HS-5 (cell line): ENCODE data around the gene LMO7.
"Not testable (repeated sequence)": the region's sequence is repeated elsewhere in the genome, so short reads cannot be mapped to it uniquely, and the experiment has no call there.

Source experiments
- DNase-seq: peaks from one replicate; pipeline ENCODE4 v3.0.0-alpha.2; 2012; ENCODE audit warnings: low read depth

The LMO7 gene

DNA sequence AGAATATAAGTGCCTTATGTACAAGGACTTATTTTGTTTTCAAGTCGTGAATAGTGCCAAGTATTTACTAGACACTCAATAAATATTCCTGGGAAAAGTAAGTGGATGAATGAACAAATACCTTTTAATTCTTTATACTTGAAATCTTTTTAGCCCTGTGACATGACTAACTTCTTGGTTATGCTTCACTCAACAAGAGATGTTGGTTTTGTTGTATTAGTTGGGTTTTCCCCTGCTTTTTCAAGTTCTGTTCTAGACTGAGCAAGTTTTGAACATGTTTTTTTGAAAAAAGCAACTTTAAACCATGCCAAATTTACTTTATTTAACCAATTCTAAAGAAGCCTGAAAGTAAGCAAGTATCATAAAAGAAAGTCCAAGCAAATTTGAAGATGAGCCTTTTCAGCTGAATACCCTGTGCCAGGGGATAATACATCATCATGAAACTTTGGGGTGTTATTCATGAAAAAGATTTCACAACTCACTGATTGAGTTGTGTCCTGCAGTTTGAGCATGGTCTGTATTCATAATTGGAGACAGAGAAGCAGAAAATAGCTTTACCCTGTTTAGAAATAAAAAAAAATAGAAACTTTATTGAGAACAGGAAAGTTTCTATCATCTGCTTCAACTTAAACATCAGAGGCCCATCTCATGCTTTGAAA lies 11.1 kb downstream of the LMO7 start:
- no peak for DNase-seq

DNA sequence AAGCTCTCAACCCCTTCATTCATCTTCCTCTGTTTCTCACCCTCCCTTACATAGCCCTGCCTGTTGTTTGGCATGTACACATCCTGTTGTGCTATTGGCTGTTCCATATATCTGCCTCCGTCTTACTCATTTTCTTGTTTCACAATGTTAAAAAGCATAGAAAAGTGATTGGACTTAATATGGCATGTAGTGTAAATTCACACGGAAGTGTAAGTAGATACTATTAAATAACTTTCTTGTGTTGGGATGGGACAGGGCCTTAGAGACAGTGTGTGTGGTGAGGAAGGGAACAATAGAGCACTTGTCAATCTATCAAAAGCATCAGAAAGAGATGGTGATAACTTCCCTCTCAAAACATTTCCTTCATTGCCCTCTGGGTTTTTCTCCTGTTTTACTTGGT lies 12.3 kb downstream of the LMO7 start:
- no peak for DNase-seq

DNA sequence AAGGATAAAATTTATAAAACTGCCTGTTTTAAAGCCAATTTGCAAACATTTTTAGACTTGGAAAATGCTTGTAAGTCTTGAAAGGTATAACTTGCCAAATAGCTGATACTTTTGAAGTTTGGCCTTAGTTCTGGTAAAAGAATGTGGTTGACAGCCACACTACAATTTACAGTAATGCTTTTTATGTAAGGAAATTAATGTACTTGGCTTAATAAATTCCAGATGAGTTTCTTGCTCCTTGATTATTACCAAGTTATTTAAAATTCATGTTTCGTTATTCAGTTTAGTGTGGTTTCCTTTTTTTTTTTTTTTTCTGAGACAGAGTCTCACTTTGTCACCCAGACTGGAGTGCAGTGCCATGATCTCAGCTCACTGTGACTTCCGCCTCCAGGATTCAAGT lies 14.9 kb downstream of the LMO7 start:
- DNase-seq: no peak

DNA sequence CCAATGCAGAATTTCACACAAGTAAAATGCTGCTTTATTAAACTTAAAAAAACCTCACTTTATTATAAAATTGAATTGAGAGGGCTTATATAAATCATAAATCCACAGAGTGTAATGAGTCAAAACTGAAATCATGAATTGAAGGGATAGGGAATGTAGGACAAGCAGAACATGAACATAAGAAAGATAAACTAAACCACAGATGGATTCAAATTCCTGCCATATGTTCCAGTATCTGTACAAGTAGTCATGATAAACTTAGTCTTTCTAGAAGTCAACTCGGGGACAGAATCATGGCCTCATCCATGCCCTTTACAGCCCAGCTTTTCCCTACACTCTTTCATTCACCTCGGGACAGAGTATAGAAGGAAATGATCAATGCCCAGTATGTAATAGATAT lies 16.6 kb downstream of the LMO7 start:
- DNase-seq: no peak

DNA sequence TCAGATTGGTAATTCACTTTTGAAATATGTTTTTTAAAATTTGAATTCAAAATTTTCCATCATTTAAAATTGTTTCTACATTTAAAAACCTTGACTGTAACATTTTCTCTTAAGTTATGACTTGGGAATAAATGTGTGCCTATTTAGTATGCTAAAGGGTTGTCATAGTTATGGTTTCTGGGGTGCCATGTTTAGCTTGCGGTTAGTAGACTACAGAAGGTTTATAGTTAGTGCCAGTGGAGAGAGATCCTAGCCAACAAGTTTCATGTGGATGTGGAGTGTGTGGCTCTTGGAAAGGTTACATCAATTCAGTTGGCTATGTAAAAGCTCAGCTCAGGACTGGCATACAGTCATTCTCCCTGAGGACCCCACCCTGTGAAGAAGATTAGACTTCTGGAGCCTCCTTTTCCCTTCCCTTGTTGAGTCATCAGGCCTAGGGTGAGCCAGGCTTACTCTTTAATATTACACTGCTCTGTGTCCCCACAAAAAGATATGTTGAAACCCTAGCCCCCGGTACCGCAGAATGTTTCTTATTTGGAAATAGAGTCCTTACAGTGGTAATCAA lies 20.4 kb downstream of the LMO7 start:
- no peak for DNase-seq

DNA sequence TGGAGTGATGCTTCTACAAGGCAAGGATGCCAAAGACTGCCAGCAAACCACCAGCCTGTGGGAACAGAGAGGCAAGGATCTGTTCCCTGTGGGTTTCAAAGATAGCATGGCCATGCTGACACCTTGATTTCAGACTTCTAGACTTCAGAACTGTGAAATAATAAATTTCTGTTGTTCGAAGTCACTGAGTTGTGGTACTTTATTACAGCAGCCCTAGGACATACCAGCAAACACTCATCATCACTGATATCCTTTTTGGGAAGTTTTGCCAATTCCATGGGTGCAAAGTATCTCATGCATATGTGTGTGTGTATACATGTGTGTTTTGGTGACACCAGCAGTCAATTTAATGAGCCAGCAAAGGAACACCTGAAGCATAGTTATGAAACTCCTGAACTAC lies 21.0 kb downstream of the LMO7 start:
- DNase-seq: no peak

DNA sequence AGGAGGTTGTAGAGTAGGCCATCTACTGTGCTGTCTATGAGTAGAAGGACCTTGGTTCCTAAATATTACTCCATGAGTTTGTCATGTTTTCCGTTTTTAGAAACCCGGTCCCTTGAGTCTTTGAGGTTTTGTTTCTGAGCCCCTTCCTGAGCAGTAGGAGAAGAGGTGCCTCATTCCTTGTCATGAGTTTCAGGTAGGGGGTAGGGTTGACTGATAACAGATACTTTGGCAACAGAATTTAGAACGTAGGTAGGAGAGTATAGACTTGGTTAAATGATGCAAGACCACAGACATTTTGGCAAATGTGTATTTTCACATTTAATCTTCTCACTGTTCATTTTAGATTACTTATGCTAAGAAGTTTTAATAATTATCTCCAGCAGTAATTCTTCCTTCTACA lies 24.6 kb downstream of the LMO7 start:
- no peak for DNase-seq

DNA sequence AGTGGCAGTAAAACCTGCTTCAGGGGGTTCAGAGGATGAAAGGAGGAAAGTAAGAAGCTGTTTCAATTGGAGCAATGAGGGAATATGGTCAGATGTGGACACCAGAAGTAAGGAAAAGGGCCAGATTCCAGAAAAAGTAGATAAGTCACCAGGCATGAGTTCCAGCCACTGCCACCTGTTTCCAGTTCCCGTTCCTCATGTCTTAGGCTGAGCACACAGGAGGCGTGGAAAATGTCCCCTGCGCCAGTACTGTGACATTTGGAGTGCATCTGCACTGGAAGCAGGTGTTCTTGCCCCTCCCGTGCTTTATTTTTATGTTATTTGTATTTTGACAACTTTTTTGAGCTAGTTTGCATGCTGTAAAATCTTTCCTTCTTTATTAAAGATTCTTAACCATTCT lies 25.3 kb downstream of the LMO7 start:
- no peak for DNase-seq

DNA sequence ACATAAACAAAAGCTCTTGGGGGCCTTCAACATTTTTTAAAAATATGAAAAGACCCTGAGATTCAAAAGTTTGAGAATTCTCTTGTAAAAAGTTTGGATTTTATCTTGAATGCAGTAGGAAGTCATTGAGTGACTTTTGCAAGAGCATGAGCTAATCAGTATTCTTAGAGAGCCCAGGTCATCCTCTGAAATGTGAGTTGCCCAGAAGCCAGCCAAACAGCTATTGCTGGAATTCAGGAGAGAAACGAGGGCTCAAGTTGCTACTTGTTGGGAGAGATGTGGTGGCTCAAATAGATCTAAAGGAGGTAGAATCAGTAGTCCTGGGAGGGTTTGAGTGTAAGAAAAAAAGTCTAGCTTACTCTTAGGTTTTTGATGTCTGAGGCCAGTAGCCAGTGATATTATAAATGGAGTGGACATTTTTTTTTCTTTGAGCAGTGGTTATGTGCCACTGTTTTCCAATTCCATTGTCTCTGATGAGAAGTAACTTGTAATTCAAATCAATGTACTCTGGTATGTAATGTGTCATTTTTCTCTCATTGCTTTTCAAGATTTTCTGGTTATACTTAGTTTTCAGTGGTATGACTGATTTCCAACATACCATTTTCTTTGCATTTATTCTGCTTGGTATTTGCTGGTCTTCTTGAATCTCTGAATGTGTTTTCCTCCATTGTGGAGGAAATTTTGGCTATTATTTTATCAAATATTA lies 30.7 kb downstream of the LMO7 start:
- no peak for DNase-seq

DNA sequence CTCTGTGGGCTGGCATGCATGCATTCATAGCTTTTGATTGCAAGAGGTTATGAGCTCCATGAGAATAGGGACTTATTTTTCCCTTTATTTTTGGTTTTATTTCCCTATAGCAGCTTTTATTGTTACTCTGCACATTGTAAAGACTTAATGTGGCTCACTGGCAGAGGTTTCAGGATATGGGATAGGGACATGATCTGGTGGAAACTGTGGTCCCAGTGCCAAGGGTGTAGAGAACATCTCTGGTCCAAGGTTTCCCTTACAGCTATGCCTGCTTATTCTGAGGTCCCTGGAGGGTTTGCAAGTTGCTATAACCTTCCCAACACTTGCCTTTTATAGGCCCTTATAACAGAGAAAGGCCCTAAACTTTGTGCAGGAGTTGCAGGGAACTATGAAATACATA lies 33.6 kb downstream of the LMO7 start:
- no peak for DNase-seq

DNA sequence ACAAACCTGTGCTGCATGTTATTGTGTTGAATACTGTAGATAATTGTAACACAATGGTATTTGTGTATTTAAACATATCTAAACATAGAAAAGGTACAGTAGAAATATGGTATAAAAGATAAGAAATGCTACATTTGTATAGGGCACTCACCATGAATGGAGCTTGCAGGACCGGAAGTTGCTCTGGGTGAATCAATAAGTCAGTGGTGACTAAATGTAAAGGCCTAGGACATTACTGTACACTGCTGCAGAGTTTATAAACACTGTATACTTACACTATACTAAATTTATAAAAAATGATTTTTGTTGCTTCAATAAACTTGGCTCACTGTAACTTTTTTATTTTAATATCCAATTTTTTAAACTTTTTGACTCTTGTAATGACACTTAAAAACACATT lies 34.4 kb downstream of the LMO7 start:
- no peak for DNase-seq

DNA sequence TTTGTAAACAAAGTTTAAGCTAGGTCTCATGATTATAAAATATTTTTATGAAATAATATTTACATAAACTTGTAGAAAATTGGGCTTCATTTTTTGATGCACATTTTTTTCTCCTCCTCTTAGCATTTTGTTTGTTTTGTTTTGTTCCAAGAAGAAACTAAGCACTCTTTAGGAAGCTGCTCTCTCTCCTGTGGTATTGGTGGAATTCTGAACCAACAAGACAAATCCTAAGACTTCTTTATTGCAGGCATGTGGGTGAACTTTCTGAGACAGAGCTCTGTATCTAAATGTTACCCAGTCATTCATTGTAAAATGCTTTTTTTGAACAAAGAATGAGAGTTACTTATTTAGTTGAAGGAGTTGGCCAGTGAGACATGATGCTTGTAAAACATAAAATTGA lies 39.3 kb downstream of the LMO7 start:
- DNase-seq: no peak

DNA sequence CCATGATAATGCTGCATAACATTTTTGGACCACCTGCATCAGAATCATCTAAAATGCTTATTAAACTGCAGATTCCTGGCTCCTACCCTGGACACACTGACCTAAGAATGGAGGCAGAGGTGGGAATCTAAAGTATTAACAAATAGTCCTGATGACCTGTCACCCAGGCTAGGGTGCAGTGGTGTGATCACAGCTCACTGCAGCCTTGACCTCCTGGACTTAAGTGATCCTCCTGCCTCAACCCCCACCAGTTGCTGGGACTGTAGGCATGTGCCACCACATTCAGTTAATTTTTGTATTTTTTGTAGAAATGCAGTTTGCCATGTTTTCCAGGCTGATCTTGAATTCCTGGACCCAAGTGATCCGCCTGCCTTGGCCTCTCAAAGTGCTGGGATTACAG lies 43.3 kb downstream of the LMO7 start:
- no peak for DNase-seq

DNA sequence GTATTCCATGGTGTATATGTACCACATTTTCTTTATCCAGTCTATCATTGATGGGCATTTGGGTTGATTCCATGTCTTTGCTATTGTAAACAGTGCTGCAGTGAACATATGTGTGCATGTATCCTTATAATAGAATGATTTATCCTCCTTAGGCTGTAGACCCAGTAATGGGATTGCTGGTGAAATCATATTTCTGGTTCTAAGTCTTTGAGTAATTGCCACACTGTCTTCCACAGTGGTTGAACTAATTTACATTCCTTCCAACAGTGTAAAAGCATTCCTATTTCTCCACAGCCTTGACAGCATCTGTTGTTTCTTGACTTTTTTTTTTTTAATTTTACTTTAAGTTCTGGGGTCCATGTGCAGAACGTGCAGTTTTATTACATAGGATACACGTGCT lies 44.1 kb downstream of the LMO7 start:
- not testable (repeated sequence) for DNase-seq

DNA sequence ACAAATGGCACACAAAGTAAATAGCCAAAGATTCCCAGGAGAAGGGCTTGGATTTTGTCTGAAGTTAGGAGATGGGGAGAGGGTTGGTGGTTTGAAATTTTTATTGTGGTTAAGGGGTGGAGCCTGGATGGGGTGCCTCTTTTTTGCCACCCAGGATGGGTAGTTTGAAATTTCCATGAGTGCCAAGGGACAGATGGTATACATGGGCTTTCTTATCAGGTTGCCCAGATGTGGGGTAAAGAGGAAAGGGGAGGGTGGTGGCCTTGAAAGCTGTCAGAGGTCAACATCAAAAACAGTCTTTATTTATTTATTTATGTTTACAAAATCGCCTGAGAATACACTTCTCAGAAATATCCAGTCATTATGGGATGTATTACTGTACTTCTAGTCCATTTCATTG lies 46.2 kb downstream of the LMO7 start:
- no peak for DNase-seq

DNA sequence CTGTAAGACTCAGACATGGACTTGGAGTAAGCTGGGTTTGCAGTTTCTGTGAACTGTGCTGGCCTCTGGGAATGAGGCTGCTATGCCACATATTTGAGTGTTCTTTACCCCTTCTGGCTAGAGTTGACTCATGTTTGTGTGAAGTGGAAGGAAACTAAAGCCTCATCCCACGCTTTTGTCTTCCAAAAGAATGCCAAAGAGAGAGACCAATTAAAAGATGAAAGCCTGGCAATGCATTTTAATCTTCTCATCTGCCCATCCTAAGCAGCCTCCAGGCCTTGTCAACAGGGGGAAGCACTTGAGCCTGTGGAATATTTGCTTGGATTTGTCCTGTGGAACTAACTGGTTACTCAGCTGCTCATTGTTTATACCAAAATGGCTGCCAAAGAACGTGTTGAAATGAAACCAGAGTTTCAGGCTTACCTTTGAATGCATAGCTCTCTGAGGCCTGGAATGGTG lies 49.1 kb downstream of the LMO7 start:
- DNase-seq: no peak

DNA sequence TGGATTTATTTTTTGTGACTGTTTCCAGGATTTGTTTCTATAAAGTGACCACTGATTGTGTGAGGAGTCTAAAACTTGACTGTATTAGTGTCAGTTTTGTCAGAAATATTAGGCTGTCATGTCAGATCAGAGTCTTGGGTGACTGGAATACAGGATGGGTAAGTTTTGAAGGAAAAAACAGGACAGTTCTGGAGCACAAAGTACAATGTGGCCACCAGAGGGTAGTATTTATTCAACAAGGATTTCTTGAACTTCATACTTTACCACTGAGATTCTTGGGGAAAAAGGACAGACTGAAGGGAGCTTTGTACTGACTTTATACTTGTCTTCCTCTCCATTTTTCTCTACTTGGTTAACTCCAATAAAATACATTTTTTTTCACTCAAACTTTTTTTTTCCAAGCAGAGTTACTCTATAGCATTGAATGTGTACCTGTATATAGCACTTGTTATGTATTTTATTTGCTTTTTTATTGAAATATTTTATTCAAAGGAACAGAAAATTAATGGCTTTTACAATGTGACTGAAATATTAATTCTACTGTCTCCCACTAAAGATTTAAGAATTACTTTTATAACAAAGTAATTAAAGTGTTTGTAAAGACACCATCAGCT lies 51.1 kb downstream of the LMO7 start:
- no peak for DNase-seq

DNA sequence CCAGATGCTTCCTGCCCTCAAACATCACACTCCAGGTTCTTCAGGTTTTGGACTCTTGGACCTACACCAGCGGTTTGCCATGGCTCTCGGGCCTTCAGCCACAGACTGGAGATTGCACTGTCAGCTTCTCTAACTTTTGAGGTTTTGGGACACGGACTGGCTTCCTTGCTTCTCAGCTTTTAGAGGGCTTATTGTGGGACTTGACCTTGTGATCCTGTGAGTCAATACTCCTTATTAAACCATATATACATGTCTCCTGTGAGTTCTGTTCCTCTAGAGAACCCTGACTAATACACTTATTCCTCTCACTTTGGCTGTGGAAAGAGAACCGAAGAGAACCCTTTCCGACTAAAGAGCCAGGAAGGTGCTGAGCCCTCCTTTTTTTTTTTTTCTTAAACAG lies 53.6 kb downstream of the LMO7 start:
- no peak for DNase-seq

DNA sequence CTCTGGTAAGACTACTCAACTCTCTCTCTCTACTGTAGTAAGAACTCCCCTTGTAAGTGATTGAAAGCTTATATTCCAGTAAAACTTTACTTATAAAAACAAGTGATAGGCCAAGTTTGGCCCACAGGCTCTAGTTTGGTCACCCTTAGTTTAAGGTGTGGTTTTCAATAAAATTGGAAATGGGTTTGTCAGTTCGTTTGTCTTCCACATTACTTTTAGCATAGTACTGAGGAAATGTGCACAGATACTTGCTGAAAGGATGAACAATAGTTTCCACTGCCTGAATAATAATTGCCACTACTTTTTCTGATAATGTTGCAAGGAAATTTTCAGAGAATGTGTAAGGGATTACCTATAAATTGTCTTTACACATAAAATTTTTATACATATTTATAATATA lies 54.5 kb downstream of the LMO7 start:
- DNase-seq: no peak

DNA sequence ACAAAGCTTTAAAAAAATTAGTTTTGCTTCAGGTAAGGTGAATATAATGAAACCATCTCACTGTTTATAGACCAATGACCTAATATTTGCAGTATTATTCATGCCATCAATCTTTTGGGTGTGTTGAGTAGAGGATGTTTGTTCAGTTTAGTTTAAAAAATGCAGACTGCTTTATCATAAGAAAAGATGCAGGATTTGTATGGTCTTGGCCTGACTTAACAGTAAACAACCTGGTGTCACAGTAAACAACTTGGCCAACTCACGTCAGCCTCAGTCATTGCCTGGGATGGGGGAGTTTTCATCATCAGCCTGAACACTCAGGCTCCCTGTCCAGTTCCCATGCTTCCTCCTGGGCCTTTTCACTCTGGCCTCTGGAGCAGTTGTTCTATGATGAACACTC lies 55.1 kb downstream of the LMO7 start:
- DNase-seq: no peak

DNA sequence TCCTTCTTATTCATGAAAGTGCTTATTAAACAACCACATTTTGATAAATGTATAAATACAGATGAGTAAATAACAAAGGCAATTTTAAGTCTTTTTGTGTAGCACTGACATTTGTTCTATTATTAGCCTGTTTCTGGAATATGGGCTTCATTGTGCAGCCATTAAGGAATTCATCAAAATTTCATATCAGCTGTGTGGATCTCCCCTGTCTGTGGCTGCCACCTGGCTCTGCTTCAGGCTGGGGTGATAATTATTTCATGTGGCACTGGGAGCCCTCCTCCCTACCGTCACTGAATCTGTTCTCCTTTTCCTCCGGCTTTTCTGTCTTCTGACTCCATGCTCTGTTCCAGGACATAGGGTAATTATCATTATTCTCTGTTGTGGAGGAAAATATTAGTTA lies 57.1 kb downstream of the LMO7 start:
- DNase-seq: no peak

DNA sequence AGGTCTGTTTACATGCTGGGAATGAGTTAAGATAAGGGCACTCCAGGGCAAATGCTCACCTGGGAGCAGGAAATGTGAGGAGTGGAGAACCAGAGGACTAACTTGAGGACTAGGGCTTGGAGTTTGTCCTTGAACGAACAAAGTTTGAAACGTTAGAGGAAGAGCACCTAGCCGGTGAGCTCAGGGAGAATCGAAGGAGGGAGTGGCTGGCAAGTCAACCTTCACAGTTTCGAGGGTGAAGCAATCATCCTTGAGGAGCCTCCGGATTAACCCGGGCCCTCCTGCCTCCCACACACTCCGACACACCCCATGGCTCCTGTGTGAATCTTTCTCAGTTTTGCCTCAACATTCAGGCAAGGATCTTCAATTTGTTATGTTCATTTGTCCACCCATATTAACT lies 58.6 kb downstream of the LMO7 start:
- DNase-seq: no peak

DNA sequence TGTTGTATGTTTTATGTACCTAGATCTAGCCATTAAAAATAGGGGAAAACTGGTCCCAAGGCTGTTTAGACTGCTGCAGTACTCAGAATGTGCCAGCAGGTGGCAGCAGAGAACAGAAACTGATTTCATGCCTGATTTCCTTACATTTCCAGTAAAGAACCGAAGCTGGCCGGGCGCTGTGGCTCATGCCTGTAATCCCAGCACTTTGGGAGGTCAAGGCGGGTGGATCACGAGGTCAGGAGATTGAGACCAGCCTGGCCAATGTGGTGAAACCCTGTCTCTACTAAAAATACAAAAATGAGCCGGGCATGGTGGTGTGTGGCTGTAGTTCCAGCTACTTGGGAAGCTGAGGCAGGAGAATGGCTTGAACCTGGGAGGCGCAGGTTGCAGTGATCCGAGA lies 59.8 kb downstream of the LMO7 start:
- not testable (repeated sequence) for DNase-seq
